Stimulated activated CD4-positive, alpha-beta T cell treated with anti-CD3 and anti-CD28 coated beads, Interleukin-1b, Interleukin-23, amount 100 ng/mL, for 24 hours (primary cell): ENCODE measurements around the gene MIS12.
A peak's percentile ranks its signal among the peaks of the same experiment; 100 is the strongest.

ENCODE experiments used
- DNase-seq, 4 experiments: peaks; one replicate each; pipeline ENCODE4 v3.0.0-alpha.2; 2020; ENCODE audit warnings: low read depth in 4 of 4, low spot score in 1 of 4

Gene MIS12

GRCh38 chr17:5499476-5500231, 13.3 kb downstream of the MIS12 start:
- DNase-seq, result no peak

DNA sequence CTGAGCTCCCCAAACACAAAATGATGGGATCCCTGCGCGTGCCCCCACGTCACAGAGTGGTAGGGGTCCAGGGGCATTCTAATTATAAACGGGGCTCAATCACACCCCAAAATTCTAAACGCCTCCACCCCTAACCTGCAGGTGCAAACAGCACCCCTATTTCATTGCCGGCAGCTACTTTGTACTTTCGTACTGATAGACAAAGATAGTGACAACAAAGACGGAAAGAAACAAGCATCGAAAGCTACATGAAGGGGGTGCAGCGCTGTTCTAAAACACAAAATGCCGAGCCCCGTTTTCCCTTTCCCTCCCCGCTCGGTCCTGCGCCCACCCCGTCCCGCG, 13.9 kb downstream of the MIS12 start:
- no peak for DNase-seq

- DNase-seq, result peak; percentile 17 to 65 (median 35)
These were observed 14.4 kb downstream of the MIS12 start for GRCh38 chr17:5500589-5501391.

DNA sequence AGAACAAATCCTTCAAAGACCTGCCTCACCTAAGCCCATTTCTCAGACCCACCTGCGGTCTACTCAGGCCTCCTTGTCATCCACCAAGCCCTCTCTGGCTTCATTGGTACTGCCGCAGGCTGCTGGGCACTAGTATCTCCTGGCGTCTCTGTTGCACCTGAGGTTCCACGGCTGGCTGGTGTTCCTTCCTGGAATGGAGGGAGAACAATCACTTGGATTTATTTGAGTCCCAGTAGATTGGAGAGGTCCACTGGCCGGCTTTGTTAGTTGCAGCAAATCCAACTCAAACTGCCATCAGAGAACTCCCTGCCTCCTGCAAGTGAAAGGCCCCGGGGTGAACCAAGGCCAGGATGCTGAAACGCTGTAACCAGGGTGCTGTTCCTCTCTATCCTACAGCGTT, 15.3 kb downstream of the MIS12 start:
- no peak for DNase-seq

DNA sequence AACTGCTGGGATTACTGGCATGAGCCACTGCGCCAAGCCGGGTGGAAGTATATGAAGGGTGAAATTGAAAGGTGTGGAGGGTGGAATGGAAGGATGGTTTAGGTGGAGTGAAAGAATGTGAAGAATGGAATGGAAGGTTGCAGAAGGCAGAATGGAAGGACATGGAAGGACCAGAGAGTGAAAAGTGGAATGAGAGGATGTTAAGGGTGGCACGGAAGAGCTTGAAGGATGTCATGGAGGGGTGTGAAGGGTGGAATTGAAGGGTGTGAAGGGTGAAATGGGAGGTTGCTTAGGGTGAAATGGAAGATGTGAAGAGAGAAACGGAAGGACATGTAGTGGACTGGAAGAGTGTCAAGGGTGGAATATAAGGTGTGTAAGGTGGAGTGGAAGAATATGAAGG, 16.2 kb downstream of the MIS12 start:
- DNase-seq, result no peak

- DNase-seq, result no peak
These were observed 19.9 kb downstream of the MIS12 start for GRCh38 chr17:5506307-5506706.

DNA sequence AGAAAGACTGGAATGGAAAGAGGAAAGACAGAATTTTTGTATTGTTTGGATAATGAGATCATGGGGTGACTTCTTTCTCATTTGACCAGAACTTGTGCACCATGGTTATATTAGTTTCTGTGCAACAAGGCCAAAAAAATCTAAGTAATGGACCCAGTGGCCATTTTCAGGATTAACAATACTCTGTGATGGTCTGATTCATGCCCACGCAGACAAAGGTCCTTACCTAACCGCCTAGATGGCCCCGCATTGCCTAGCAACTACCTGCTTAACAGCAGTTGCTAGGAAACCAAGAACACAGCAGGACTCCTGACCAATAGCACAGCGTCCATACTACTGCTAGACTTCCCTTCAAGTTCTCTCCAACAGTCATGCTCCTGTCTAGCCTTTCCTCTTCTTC, 22.4 kb downstream of the MIS12 start:
- DNase-seq, result no peak

DNA sequence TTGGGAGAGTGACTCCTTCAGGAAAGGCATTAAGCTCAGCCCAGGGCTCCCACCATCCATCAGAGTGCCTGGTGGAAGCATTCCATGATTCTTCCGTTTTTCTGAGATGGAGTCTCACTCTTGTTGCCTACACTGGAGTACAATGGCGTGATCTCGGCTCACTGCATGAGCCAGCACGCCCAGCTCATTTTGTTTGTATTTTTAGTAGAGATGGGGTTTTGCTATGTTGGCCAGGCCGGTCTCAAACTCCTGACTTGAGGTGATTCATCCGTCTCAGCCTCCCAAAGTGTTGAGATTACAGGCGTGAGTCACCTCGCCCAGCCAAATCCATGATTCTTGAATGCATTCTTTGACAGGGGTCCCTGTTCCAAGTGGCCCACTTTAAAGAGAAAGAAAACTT, 23.1 kb downstream of the MIS12 start:
- DNase-seq, result no peak

DNA sequence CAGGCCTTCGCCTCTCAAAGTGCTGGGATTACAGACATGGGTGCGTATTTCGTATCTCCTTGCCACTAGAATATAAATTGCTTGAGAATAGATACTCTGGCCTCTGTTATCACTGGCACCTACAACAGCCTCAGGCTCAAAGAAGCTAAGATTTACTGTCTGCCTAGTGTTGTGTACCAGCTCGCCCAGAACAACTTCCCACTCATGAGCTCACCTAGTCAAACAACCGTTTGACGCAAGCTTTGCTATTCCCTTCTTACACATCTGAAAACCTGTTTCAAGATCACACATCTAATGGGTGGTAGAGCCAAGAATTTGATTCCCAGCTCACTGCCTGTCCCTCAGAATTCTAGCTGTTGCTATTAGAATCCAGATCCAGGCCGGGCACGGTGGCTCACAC, 24.4 kb downstream of the MIS12 start:
- no peak for DNase-seq

DNA sequence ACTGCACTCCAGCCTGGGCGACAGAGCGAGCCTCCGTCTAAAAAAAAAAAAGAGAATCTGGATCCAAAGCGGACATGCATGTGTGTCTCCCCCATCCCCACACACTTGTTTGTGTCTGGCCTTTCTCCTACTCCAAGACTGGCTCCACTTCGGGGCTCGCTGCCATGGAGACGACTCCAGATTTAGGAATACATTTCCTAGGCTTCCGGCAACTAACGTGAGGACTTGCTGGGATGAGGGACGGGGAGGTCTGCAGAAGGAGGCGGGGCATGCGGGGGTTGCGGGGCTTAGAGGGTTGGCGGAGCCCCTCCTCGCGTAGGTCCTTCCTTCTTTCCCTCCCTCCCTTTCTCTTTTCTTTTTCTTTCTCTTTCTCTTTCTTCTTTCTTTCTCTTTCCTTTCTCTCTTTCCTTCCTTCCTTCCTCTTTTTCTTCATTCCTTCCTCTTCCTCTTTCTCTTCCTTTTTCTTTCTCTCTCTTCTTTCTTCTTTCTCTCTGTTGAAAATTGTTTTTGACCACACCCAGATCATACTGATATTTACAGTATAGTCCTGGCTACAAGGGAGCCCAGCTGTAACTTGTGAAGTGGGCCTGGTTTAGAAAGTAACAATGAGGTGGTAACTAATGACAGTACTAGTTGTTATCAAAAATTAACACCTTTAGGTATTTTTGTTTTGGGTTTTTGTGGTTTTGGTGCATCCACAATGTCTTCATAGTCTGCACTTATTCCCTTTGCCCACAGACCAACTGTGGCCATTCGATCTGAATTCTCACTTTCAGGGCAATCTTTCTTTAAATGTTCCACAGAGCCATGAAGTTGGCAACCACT, 25.2 kb downstream of the MIS12 start:
- no peak for DNase-seq

- no peak for DNase-seq
These were observed 27.3 kb downstream of the MIS12 start for GRCh38 chr17:5513628-5514027.

GRCh38 chr17:5514976-5515375, 28.6 kb downstream of the MIS12 start:
- no peak for DNase-seq

- DNase-seq, result no peak
These were observed 29.9 kb downstream of the MIS12 start for GRCh38 chr17:5516060-5516792.

GRCh38 chr17:5522476-5522875, 36.1 kb downstream of the MIS12 start:
- no peak for DNase-seq

DNA sequence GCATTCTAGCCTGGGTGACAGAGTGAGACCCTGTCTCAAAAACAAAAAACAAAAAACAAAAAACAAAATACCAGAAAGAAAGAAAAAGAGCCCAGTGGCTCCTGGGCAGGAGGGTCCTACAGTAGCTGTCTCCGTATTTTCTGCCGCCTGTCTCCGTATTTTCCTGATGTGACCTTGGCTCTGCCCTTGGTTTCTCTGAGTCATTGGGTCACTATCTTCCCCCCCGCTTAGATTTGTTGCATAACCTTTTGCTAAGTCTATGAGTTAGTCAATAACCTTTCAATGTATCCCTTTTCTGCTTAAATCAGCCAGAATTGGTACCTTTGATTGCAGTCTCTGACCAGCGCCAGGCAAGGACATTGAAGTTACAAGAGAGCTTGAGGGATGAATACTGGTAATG, 36.9 kb downstream of the MIS12 start:
- no peak for DNase-seq

- DNase-seq, result peak; percentile 5 to 70 (median 35)
These were observed 40.6 kb downstream of the MIS12 start for GRCh38 chr17:5526821-5527598.

GRCh38 chr17:5527601-5528250, 41.4 kb downstream of the MIS12 start:
- DNase-seq, result no peak

DNA sequence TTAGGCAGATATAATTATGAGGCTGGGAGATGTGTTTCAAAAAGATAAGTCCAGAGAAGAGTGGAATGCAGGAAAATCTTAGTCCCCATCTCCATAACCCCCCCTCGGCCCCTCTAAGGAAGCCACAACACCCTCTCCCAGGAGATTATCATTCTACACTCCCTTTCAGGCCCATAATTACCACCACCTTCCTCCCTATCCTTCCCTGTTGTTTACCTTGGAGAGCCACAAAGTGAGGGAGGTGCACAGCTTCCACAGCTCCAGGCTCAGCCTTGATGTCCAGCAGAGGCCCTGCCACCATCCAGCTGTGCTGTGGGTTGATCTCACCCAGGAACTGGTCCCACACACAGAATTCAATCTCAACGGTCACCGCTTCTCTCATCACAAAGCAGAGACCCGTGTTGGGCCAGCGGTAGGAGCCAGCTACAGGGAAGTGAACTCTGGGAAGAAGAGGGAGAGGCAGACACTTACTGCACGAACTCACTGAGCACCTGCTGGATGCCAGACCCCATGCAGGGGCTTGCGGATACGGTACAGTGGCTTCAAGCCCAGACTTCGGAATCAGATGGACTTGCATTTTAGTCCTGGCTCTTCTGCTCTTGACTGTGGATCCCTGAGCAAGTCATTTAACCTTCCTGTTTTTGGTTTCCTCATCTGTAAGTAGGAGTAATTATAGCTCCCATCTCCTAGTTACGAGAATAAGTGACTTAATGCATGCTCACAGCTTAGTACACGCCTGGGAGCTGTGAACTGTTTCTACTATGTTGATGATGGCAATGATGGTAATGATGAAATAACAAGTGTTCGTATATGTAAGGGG, 44.1 kb downstream of the MIS12 start:
- no peak for DNase-seq

DNA sequence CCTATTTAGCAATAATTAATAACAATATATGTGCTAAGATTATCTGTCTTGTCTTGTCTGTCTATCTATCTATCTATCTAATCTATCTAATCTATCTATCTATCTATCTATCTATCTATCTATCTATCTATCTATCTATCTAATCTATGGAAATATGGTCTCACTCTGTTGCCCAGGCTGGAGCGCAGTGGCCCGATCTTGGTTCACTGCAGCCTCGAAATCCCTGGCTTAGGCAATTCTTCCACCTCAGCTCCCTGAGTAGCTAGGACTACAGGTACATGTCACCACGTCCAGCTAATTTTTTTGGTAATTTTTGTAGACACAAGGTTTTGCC, 44.7 kb downstream of the MIS12 start:
- DNase-seq, result no peak
